Measurements from ENCODE around the gene CLEC20A.
A peak's percentile ranks its signal among the peaks of the same experiment; 100 is the strongest.
"Not testable (repeated sequence)": the region's sequence is repeated elsewhere in the genome, so short reads cannot be mapped to it uniquely, and the experiment has no call there.

CLEC20A gene

GRCh38 chr1:178528953-178529335, 32.2 kb upstream of the CLEC20A start:
- no peak for DNase-seq (ENCODE audit: low read depth)

GRCh38 chr1:178528228-178528952, 31.6 kb upstream of the CLEC20A start:
- no peak for DNase-seq (ENCODE audit: low read depth)

GRCh38 chr1:178527117-178527516, 30.4 kb upstream of the CLEC20A start:
- DNase-seq (ENCODE audit: low read depth): no peak

GRCh38 chr1:178521241-178521640, 24.5 kb upstream of the CLEC20A start:
- DNase-seq (ENCODE audit: low read depth): no peak

GRCh38 chr1:178520803-178521202, 24.0 kb upstream of the CLEC20A start:
- no peak for DNase-seq (ENCODE audit: low read depth)

- DNase-seq (ENCODE audit: low read depth): no peak
Observed at GRCh38 chr1:178518894-178519293, 22.1 kb upstream of the CLEC20A start.

GRCh38 chr1:178516110-178516509, 19.3 kb upstream of the CLEC20A start:
- DNase-seq (ENCODE audit: low read depth): no peak

GRCh38 chr1:178513278-178513983, 16.7 kb upstream of the CLEC20A start:
- no peak for DNase-seq (ENCODE audit: low read depth)

GRCh38 chr1:178512566-178513277, 16.0 kb upstream of the CLEC20A start, which contains the start of gene TEX35:
Gene TEX35, plus strand, starts transcription at chr1:178513109. Its CDS starts 80 bp downstream, at chr1:178513189.
- DNase-seq (ENCODE audit: low read depth): no peak

GRCh38 chr1:178510155-178510554, 13.4 kb upstream of the CLEC20A start:
- DNase-seq (ENCODE audit: low read depth): no peak

GRCh38 chr1:178509414-178510007, 12.7 kb upstream of the CLEC20A start:
- DNase-seq (ENCODE audit: low read depth): no peak

GRCh38 chr1:178506669-178507068, 9.9 kb upstream of the CLEC20A start:
- DNase-seq (ENCODE audit: low read depth): no peak

GRCh38 chr1:178506177-178506576, 9.4 kb upstream of the CLEC20A start:
- no peak for DNase-seq (ENCODE audit: low read depth)

- DNase-seq (ENCODE audit: low read depth): no peak
Observed at GRCh38 chr1:178504286-178504685, 7.5 kb upstream of the CLEC20A start.

GRCh38 chr1:178503849-178504248, 7.1 kb upstream of the CLEC20A start:
- no peak for DNase-seq (ENCODE audit: low read depth)

- not testable (repeated sequence) for DNase-seq (ENCODE audit: low read depth)
Observed at GRCh38 chr1:178503316-178503715, 6.6 kb upstream of the CLEC20A start.

- DNase-seq (ENCODE audit: low read depth): no peak
Observed at GRCh38 chr1:178502856-178503255, 6.1 kb upstream of the CLEC20A start.

- no peak for DNase-seq (ENCODE audit: low read depth)
Observed at GRCh38 chr1:178502330-178502714, 5.6 kb upstream of the CLEC20A start.

GRCh38 chr1:178501705-178502329, 5.1 kb upstream of the CLEC20A start:
- DNase-seq (ENCODE audit: low read depth): peak; percentile 20

GRCh38 chr1:178500936-178501554, 4.3 kb upstream of the CLEC20A start:
- DNase-seq (ENCODE audit: low read depth): no peak

GRCh38 chr1:178500091-178500770, 3.5 kb upstream of the CLEC20A start:
- no peak for DNase-seq (ENCODE audit: low read depth)
